IPS DF 19.7 (cell line): ENCODE results near the gene NSUN6.

Experiments
- DNase-seq: peaks from one replicate; pipeline ENCODE4 v3.0.0-alpha.2; 2013; ENCODE audit warnings: low read depth, low spot score

NSUN6 gene, protein sequence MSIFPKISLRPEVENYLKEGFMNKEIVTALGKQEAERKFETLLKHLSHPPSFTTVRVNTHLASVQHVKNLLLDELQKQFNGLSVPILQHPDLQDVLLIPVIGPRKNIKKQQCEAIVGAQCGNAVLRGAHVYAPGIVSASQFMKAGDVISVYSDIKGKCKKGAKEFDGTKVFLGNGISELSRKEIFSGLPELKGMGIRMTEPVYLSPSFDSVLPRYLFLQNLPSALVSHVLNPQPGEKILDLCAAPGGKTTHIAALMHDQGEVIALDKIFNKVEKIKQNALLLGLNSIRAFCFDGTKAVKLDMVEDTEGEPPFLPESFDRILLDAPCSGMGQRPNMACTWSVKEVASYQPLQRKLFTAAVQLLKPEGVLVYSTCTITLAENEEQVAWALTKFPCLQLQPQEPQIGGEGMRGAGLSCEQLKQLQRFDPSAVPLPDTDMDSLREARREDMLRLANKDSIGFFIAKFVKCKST

DNA sequence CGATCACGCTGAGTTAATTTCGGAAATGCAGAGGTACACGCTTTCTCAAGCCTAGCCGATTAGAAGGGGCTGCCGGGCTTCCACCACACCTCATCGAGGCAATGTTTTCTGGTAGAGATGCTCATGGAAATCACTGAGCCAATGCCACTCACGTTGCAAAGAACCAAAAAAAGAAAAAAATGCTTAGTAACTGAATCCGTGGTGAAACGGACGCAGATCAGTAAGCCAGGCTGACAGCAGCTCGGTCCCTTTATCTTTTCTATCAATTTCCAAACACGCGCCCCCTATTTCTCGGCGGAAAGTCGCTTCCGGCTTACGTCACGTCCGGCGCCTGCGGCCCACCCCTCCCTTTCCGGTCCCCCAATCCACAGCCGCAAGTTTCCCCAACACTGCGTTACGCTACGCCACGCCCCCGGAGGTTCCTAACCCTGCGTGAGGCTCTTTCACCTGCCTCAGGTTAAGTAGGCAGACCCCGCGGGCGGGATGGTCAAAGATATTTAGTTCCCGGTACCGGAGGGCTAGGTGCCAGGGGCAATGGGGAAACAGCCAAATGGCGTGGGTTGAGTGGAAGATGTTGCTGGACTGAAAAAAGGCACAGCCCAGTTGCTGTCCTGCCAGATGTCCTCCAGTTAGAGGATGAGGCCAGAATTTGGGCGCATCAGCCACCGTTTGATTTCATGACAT lies at the start of gene NSUN6:
TSS of gene NSUN6 (minus strand) at position 264 of the 684 bp plus-strand sequence. CDS start 384 bp downstream, outside the sequence.
- DNase-seq, result peak; percentile 71

DNA sequence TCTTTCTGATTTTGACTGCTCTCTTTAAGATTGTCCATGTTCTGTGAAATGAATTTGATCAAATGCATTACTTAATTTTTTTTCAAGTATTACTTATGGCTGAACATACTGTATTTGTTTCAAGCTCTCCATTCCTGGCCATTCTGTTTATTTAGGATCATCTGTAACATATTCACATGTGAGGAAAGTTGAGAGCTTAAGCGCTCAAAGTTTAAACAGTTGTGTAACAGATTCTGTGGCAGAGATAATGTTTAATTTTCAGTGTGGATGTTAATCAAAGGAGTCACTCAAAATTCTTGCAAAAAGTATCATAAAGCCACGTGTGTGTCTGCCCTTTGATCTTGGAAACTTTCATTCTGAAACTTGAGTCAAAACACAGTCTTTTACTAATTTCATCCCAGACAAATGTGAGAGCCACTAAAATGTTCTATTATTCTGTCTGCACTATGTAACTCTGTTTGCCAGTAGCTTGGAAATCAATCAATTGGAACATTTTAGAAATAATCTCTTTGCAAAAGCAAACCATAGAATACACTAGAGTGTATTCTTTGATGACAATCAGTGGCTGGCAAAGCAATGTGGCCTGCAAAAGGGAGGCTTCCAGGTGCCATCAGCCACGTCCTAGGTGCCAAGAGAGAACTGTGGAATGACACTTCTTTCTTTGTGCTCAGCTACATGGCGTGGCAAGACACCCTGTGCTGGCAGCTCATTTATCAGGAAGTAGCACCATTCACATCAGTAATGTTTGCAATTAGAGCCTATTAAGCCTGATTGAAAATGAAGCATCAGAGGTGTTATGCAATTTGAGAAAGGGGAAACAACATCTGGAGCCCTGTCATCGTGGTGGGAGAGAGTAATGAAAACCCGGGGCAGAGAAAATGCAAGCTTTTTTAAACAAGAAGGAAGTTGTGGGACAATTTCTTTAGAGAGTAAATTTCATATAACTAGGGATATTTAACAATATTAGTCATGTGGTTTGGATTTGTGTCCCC lies 48.8 kb upstream of the NSUN6 start:
- DNase-seq, result no peak

DNA sequence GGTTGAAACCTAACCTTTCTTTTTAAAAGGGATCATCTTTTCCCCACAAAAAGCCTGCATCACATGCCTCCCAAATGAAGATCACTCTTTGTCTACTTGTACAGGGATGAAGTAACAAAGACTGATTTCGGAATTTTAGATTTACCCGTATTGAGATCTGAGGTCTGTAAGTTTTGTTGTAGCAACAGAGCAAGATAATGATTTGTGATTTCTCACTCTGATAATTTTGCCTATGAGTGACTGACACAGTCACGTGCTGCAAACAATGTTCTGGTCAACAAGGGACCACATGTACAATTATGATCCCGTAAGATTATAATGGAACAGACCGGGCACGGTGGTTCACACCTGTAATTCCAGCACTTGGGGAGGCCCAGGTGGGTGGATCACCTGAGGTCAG lies 39.2 kb upstream of the NSUN6 start:
- DNase-seq, result no peak

DNA sequence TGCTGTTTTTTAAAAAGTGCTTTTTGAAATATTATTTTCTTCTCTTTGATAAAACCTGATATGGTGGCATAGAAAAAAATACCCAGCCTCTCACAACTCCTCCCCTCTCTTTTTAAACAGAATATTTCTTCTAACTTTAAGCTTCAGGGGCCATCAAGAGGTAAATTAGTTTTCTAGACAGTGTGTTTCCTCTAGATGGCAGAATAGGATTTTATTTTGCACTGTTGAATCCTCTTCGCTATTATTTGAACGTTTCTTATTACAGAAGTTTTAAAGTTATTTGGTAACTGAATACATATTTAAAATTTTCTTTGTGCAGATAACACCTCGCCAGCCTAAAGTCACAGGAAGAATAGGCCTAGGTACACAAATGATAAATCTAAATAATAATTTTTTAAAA lies 38.1 kb upstream of the NSUN6 start:
- DNase-seq, result no peak

DNA sequence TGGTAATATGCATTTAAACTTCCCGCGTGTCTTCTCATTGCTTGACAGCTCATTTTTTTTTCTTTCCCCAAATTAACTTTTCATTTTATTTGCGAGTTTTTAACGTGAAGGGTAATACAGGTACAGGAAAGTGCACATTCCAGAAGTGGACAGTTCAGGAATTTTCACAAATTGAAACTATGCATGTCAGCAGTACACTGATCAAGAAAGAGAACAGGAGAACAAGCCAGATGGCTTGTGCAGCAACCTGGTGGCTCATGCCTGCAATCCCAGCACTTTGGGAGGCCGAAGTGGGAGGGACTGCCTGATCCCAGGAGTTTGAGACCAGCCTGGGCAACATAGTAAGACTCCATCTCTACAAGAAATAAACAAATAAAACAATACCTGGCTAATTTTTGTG lies 36.3 kb upstream of the NSUN6 start:
- no peak for DNase-seq

DNA sequence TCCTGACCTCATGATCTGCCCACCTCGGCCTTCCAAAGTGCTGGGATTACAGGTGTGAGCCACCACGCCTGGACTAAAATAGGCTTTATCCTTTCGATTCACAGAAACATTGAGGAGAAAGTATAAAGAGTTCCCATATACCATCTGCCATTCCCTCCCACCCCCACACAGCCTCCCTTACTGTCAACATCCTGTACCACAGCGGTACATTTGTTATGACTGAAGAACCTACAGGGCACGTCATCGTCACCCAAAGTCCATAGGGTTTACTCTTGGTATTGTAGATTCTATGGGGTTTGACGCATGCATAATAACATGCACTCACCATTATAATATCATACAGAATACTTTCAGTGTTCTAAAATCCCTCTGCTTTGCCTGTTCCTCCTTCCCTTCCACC lies 35.8 kb upstream of the NSUN6 start:
- no peak for DNase-seq

DNA sequence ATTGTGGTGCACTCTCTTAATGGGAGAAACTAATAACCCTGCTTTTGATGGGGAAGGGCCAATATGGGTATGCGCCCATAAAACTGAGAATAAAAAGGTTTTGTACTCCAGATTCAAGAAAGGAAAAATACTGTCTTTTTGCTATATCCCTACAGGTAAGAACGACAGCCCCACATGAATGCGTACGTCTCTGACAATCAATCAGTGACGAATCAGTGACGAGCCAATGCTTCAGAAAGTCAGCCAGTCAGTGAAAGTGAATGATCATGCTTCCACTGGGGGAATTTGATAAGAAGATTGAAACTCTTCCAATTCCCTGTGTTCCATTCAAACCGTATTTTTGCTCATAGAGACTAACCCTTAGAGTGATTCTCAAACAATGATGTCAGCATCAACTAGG lies 34.2 kb upstream of the NSUN6 start:
- DNase-seq, result no peak

DNA sequence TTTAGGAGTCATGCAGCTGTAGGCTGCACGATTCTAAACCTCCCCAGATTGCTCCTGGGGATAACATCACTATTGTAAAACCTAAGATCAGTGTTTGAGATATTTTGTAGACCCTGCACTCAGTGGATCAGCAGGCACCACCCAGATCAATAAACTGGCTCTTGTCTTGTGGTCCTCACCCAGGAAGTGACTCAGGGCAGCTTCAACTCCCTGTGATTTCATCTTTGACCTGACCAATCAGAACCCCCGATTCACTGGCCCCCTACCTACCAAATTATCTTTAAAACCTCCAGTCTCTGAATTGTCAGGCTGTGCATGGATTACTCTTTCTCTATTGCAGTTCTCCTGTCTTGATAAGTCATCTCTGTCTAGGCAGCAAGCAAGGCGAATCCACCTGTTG lies 33.6 kb upstream of the NSUN6 start:
- no peak for DNase-seq

DNA sequence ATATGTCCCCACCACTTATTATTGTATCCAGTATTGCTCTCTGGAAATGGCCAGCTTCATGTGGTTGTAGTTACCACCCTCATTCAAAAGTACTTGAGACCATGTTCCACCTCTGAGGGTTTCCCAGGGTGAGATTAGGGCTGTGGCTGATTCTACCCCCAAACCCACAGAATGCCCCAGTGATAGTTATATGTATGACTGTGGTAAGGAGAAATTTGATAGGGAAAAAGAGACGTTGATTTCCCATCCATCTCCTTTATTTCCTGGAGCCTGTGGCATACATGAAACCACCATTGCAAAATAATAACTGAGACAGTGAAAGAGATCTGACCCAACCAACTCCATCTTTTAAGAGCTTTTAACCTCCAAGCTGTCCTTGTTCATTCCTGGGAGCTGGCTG lies 33.0 kb upstream of the NSUN6 start:
- DNase-seq, result no peak

DNA sequence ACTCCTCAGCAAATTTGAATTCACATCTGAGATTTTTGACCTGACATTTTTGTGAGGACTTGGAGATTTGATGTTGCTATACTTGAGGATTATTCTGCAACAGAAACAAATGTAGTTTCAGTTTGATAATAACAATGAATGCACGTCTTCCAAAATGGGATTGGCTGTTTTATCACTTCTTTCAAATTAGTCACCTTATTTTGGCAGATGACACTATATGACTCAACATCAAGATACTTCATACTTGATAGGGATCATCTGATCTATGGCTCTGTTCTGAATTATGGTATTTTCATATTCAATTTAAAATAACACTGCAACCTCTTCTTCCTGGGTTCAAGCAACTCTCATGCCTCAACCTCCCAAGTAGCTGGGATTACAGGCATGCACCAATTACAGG lies 32.0 kb upstream of the NSUN6 start:
- no peak for DNase-seq

DNA sequence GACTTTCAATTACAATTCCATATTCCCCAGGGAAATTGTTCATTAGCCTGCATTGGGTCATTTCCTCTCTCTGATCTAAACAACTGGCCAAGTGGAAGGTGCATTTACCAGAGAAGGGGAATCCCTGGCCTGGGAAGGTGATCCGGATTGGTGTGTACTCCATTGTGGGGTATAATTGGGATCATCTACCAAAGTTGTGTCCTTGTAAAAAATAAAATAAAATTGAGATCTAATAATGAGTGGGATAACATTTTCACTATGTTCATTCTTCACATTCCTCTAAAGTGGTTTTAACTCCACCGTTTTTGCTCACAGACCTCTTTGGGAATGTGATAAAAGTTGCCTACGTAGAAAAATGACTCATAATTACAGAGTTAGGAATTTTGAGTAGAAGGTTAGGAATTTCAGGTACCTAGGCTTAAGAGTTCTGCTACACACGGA lies 30.6 kb upstream of the NSUN6 start:
- no peak for DNase-seq

DNA sequence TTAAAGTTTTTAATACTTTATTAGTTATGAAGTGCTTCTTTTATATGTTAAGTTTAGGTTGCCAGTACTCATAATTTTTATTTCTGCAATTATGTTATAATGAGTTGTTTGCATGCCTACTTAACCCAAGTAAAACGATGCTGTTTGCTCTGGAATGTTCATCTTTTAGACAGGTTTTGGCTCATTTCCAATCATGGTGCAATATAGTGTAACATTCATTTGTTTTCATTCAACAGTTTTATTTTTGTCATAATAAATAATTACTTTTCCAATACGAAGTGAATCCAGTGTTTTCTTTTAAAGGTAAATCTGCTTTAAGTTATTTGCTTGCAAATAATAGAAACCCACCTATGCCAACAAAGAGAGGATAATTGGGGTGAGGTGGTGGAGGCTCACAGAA lies 30.0 kb upstream of the NSUN6 start:
- DNase-seq, result no peak

DNA sequence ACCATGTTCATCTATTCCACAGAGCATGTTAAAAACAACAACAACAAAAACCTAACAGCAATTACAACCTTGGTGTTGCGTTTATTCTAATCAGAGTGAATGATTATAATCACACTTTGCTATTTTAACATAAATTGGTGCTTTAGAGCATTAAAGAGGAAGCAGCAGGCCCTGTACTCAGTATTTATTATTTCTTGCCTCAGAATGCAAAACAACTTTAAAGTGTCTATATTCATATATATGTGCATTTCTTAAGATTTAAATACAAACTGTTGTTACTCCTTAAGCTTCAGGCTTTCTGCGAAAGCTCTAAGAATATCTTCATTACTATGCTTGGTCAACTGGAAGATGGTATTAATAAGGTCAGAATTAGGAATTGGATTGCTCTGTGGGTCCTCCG lies 29.4 kb upstream of the NSUN6 start:
- DNase-seq, result no peak

DNA sequence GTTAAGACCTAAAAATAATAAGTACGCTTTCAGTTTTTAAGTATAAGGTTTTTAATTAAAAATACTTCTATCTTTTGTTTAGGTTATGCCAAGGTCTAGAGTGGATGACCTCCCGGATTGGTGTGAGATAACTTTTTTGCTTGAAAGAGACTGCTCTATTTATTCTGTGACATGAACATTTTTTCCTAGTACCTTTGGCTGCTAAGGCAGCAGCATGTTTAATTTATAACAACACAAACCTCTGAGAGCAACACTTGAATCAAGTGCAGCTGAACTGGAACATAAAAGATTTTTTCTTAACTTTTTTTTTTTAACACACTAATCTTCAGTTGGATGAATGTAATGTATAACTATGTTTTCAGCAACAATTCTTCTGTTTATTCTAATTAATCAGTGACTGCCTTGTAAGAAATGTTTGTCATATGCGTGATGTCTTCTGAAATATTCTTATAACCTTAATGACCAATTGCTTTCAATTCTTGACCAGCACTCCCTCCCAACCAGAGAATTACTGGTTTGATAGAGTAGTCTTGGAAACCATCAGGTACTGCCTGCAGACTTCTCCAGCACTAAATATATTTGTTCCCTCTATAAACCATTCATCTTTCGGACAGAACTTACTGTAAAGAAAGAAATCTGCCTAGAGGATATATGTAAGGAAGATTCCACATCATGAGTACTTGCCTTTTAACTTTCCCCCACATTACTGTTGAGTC lies 23.9 kb upstream of the NSUN6 start:
- DNase-seq, result no peak

DNA sequence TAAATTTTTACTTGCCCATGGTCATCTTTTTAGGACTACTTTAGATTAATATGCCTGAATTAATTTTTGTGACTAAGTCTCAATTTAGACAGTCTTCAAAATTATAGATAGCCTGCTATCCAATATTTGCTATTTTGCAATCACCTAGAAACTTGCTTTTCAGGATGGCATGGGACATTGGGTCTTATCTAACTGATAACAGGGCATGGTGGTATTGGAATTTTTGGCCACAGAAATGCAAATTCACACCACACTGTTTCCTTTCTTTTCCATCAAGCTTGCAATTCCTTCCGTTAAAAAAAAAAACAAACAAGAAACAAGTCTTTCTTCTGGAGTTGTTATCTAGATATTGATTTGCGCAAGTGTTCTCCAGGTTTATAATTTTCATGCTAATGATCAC lies 16.6 kb upstream of the NSUN6 start:
- no peak for DNase-seq

DNA sequence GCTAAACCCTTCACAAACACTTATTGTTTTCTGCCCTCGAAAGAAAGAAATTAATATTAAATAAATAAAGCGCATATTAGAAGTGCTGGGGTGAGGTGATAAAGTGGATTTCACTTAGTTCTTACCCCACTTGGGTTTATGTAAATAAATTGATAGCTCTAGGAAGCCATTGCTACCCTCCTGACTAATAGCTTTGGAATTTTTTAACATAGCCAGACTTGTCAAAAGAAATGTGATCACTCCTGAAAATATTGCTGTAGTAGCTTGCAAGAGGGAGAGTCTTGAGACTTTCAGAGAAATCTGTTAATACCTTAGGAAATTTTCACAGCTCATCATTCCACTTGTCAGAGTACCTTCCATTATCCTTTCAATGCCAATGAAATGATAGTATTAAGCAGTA lies 15.4 kb upstream of the NSUN6 start:
- DNase-seq, result no peak

DNA sequence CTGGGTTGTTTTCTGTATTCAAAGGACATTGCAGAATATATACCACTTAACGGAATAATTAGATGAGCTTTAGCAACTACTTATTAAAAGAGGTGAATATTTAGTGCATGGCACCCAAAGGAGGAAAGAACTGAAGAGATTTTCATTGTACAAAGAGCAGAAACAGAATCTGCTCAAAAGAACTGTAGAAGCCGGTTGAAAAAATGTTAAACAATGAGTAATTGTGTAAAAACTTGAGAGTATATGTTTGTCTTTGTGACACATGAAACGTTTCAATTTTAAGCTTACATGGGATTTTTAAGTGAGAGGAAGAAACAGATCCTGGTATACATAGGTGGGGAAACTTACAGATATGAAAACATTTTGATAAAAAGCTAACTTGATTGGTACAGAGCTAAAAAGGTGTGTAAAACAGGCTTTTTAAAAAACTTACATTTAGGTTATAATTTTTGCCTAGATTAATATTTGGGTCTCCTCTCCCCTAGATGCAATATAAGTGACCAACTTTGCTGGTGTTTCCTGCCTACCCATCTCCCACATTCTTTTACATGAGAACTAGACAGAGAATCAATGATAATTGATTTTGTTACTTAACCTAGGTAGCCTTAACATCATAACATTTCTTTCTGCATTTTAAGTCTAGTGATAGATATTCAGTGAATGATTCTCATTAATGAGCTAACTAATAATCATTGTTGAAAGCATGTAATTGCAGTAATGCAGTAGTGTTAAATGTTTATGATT lies 14.6 kb upstream of the NSUN6 start:
- no peak for DNase-seq

DNA sequence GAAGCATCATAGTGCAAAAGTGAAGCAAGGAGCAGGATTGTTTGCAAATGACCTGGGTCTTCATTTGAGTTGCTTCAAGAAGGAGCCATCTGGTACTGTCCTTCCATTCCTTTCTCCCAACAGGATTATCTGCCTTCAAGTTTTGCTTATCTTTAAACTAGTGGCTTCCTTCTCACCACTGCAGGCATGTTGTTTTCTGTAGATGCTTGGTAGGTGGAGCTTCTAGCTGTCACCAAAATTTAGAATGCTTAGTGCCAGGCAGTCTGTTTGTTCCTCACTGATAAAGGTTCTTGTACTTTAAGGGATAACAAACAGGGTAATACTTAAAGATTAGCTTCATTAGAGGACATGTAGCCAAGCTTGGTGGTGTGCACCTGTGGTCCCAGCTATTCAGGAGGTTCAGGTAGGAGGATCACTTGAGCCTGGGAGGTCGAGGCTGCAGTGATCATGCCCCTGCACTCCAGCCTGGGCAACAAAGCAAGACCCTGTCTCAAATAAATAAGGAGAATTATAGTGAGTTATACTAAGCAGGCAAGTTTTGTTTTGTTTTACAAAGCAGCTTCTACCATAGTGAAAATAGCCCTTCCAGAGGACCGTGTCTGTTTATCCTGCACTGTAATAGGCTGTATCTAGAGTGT lies 13.6 kb upstream of the NSUN6 start:
- DNase-seq, result no peak

DNA sequence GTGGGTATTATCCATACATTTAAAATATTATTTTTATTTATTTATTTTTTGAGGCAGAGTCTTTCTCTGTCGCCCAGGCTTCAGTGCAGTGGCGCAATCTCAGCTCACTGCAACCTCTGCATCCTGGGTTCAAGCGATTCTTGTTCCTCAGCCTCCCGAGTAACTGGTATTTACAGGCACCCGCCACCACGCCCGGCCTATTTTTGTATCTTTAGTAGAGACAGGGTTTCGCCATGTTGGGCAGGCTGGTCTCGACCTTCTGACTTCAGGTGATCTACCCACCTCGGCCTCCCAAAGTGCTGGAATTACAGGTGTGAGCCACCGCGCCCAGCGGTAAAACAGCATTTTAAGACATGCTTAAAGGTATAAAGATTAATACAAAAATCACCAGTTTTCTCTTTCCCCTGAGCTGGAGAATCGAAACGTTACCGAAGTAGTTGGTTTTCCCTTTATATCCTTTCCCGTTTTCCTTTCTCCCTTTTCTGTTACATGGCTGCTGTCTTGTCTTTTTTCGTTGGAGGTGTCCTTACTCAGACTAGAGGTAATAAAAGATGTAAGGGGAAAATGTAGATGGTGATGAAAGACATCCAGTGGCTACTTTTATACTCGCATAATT lies 9.5 kb upstream of the NSUN6 start:
- no peak for DNase-seq
